ENCODE results near the gene WNT3. TPM values are rescaled to one million over a fixed set of nuclear protein-coding genes. Genes with fewer than 3 reads are reported as not detected.
"Not testable (repeated sequence)": the region's sequence is repeated elsewhere in the genome, so short reads cannot be mapped to it uniquely, and the experiment has no call there.

Gene WNT3
- total RNA-seq, 1 donor from 2014 or later, result 0.47 TPM

GRCh38 chr17:46815474-46816353 is 2.8 kb downstream of the WNT3 start:
- DNase-seq (ENCODE audit: extremely low read depth, low read depth, low spot score), result no peak

GRCh38 chr17:46814446-46814845 is 4.0 kb downstream of the WNT3 start:
- DNase-seq (ENCODE audit: extremely low read depth, low read depth, low spot score), result no peak

GRCh38 chr17:46813920-46814319 is 4.6 kb downstream of the WNT3 start:
- no peak for DNase-seq (ENCODE audit: extremely low read depth, low read depth, low spot score)

GRCh38 chr17:46812624-46813318 is 5.7 kb downstream of the WNT3 start:
- no peak for DNase-seq (ENCODE audit: extremely low read depth, low read depth, low spot score)

GRCh38 chr17:46811978-46812583 is 6.4 kb downstream of the WNT3 start:
- DNase-seq (ENCODE audit: extremely low read depth, low read depth, low spot score), result no peak

- DNase-seq (ENCODE audit: extremely low read depth, low read depth, low spot score), result no peak
These were observed 7.7 kb downstream of the WNT3 start for GRCh38 chr17:46810837-46811236.

- no peak for DNase-seq (ENCODE audit: extremely low read depth, low read depth, low spot score)
These were observed 9.4 kb downstream of the WNT3 start for GRCh38 chr17:46809110-46809571.

- DNase-seq (ENCODE audit: extremely low read depth, low read depth, low spot score), result no peak
These were observed 12.7 kb downstream of the WNT3 start for GRCh38 chr17:46805771-46806170.

- DNase-seq (ENCODE audit: extremely low read depth, low read depth, low spot score), result no peak
These were observed 14.9 kb downstream of the WNT3 start for GRCh38 chr17:46803544-46803943.

GRCh38 chr17:46802800-46803199 is 15.7 kb downstream of the WNT3 start:
- DNase-seq (ENCODE audit: extremely low read depth, low read depth, low spot score), result no peak

GRCh38 chr17:46800573-46800972 is 17.9 kb downstream of the WNT3 start:
- no peak for DNase-seq (ENCODE audit: extremely low read depth, low read depth, low spot score)

- DNase-seq (ENCODE audit: extremely low read depth, low read depth, low spot score), result no peak
These were observed 21.4 kb downstream of the WNT3 start for GRCh38 chr17:46796956-46797530.

GRCh38 chr17:46796524-46796923 is 22.0 kb downstream of the WNT3 start:
- DNase-seq (ENCODE audit: extremely low read depth, low read depth, low spot score), result no peak

GRCh38 chr17:46796084-46796483 is 22.4 kb downstream of the WNT3 start:
- no peak for DNase-seq (ENCODE audit: extremely low read depth, low read depth, low spot score)

GRCh38 chr17:46795379-46795952 is 23.0 kb downstream of the WNT3 start:
- DNase-seq (ENCODE audit: extremely low read depth, low read depth, low spot score), result no peak

- DNase-seq (ENCODE audit: extremely low read depth, low read depth, low spot score), result no peak
These were observed 24.2 kb downstream of the WNT3 start for GRCh38 chr17:46794318-46794717.

GRCh38 chr17:46793541-46793940 is 25.0 kb downstream of the WNT3 start:
- DNase-seq (ENCODE audit: extremely low read depth, low read depth, low spot score), result no peak

- DNase-seq (ENCODE audit: extremely low read depth, low read depth, low spot score), result not testable (repeated sequence)
These were observed 25.5 kb downstream of the WNT3 start for GRCh38 chr17:46793023-46793422.

GRCh38 chr17:46792071-46792470 is 26.4 kb downstream of the WNT3 start:
- DNase-seq (ENCODE audit: extremely low read depth, low read depth, low spot score), result no peak

GRCh38 chr17:46791531-46791930 is 27.0 kb downstream of the WNT3 start:
- no peak for DNase-seq (ENCODE audit: extremely low read depth, low read depth, low spot score)

- no peak for DNase-seq (ENCODE audit: extremely low read depth, low read depth, low spot score)
These were observed 28.3 kb downstream of the WNT3 start for GRCh38 chr17:46790216-46790615.
